ENCODE data around the gene CAPS2.
"Not testable (repeated sequence)": the region's sequence is repeated elsewhere in the genome, so short reads cannot be mapped to it uniquely, and the experiment has no call there.

Gene CAPS2

DNA sequence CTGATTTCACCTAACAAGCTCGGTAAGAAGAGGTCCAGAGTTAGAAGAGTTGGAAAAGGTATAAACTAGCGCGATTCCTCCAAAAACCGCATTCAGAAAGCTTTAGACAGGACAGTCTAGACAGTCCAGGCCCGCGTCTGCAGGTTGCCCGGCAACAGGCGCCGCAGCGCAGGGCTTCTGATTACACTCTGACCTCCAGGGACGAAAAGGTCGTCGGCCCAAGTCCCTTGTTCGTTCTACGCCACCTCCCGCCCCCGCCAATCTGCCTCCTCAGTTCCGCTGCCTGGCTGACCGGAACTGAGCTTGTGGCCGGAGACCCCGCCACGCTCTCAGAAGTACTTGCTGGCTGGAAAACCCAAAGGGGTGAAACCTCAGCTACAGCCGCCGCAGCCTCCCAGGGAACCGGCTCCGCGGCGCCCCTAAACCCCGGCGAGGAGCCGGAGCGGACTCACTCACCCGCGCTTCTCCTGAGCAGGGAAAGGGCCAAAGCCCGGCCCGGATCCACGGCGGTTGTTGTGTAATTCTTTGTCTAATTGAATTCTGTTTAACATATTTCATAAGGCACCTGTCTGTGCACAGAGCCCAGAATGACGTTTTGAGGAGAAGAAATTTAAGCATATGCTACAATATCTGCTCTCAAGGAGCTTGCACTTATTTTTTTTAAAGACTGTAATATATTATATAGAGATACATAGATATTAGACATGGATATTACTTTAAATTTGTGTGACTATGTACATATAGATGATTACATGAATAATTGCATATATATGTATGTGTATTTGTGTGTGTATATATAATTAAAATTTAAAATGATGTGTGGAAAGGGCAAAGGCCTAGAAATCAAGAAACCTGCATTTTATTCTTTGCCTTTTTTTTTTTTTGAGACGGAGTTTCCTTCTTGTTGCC is at the start of gene CAPS2:
Gene CAPS2, minus strand, starts transcription at position 407 of the 909 bp plus-strand sequence. CDS start 3,826 bp downstream, outside the sequence.
- H3K4me1 ChIP-seq (ENCODE audit: insufficient read depth, low read length), result no peaks in the 10 kb centered on the region
- H3K9ac ChIP-seq (ENCODE audit: low read depth, low read length), result peak within 1 kb of the TSS; percentile 87
- no peaks in the 10 kb centered on the region for H3K36me3 ChIP-seq (ENCODE audit: insufficient read depth, low read length)
- no peaks in the 10 kb centered on the region for H3K9me3 ChIP-seq (ENCODE audit: control insufficient read depth, insufficient read depth, low read length)

GRCh38 chr12:75378354-75378753 is 48.2 kb upstream of the CAPS2 start:
- Histone ChIP-seq H3K9me3 (ENCODE audit: control insufficient read depth, insufficient read depth, low read length) (no peaks in the 10 kb centered on the region), H3K9ac (ENCODE audit: low read depth, low read length) (no peak overlapping the region), H3K36me3 (ENCODE audit: insufficient read depth, low read length) (no peaks in the 10 kb centered on the region), H3K4me1 (ENCODE audit: insufficient read depth, low read length) (no peaks in the 10 kb centered on the region)

GRCh38 chr12:75374971-75375370 is 44.8 kb upstream of the CAPS2 start:
- H3K9me3 ChIP-seq (ENCODE audit: control insufficient read depth, insufficient read depth, low read length), result no peaks in the 10 kb centered on the region
- H3K36me3 ChIP-seq (ENCODE audit: insufficient read depth, low read length), result no peaks in the 10 kb centered on the region
- no peaks in the 10 kb centered on the region for H3K4me1 ChIP-seq (ENCODE audit: insufficient read depth, low read length)
- no peak overlapping the region for H3K9ac ChIP-seq (ENCODE audit: low read depth, low read length)

- no peaks in the 10 kb centered on the region for H3K36me3 ChIP-seq (ENCODE audit: insufficient read depth, low read length)
- H3K4me1 ChIP-seq (ENCODE audit: insufficient read depth, low read length), result peaks cover 4% of the 10 kb centered on the region; the same call in 1 of the 2 replicates
- H3K9ac ChIP-seq (ENCODE audit: low read depth, low read length), result peak overlapping the region; percentile 56
- H3K9me3 ChIP-seq (ENCODE audit: control insufficient read depth, insufficient read depth, low read length), result peaks cover 5% of the 10 kb centered on the region; the same call in 1 of the 2 replicates
These were observed 36.5 kb upstream of the CAPS2 start for GRCh38 chr12:75366629-75367028.

DNA sequence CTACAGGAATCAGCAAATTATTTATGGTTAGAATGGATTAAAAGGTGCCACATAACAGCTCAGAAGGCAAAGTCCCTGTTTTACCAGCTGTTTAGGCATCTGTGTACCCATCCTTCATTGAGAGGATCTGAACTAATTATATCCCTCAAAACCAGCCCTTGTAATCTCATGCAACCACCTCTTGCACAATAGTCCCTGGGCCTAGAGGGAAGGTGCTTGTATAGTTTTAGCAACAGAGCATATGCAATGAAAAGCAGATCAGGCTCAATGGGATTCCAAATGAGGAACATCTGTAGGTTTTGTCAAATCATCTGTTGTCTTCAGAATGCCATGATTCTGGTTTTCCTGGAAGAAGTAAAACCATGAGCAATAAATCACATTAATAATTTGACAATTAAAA is 34.8 kb upstream of the CAPS2 start:
- H3K36me3 ChIP-seq (ENCODE audit: insufficient read depth, low read length), result no peaks in the 10 kb centered on the region
- H3K9ac ChIP-seq (ENCODE audit: low read depth, low read length), result no peak overlapping the region
- H3K4me1 ChIP-seq (ENCODE audit: insufficient read depth, low read length), result peaks cover 4% of the 10 kb centered on the region; the same call in 1 of the 2 replicates
- H3K9me3 ChIP-seq (ENCODE audit: control insufficient read depth, insufficient read depth, low read length), result peaks cover 5% of the 10 kb centered on the region; the same call in 1 of the 2 replicates

DNA sequence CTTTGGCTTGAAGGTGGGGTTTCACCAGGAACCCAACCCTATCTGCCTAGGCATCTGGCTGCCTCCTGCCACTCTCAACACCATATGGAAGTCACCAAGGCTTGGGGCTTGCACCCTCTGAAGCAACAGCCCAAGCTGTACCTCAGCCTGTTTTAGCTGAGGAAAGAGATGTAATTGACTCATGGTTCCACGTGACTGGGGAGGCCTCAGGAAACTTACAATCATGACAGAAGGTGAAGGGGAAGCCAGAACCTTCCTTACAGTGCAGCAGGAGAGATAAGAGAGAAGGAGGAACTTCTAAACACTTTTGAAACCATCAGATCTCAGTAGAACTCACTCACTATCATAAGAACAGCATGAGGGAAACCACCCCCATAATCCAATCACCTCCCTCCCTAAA is 31.3 kb upstream of the CAPS2 start:
- Histone ChIP-seq H3K9ac (ENCODE audit: low read depth, low read length) (no peak overlapping the region), H3K4me1 (ENCODE audit: insufficient read depth, low read length) (peaks cover 4% of the 10 kb centered on the region; the same call in 1 of the 2 replicates), H3K36me3 (ENCODE audit: insufficient read depth, low read length) (no peaks in the 10 kb centered on the region), H3K9me3 (ENCODE audit: control insufficient read depth, insufficient read depth, low read length) (peaks cover 5% of the 10 kb centered on the region; the same call in 1 of the 2 replicates)

- Histone ChIP-seq H3K9me3 (ENCODE audit: control insufficient read depth, insufficient read depth, low read length) (peaks cover 5% of the 10 kb centered on the region), H3K9ac (ENCODE audit: low read depth, low read length) (no peak overlapping the region), H3K36me3 (ENCODE audit: insufficient read depth, low read length) (no peaks in the 10 kb centered on the region), H3K4me1 (ENCODE audit: insufficient read depth, low read length) (no peaks in the 10 kb centered on the region; the same call in 1 of the 2 replicates)
These were observed 30.8 kb upstream of the CAPS2 start for GRCh38 chr12:75360920-75361319.

DNA sequence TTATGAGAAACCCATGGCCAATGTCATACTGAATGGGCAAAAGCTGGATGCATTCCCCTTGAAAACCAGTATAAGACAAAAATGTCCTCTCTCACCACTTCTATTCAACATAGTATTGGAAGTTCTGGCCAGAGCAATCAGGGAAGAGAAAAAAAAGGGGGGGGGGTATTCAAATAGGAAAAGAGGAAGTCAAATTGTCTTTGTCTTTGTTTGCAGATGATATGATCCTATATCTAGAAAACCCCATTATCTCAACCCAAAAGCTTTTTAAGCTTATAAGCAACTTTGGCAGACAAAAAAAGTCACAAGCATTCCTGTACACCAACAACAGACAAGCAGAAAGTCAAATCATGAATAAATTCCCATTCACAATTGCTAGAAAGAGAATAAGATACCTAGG is 23.9 kb upstream of the CAPS2 start:
- Histone ChIP-seq H3K9me3 (ENCODE audit: control insufficient read depth, insufficient read depth, low read length) (peaks cover 10% of the 10 kb centered on the region), H3K36me3 (ENCODE audit: insufficient read depth, low read length) (no peaks in the 10 kb centered on the region), H3K4me1 (ENCODE audit: insufficient read depth, low read length) (no peaks in the 10 kb centered on the region), H3K9ac (ENCODE audit: low read depth, low read length) (no peak overlapping the region)

DNA sequence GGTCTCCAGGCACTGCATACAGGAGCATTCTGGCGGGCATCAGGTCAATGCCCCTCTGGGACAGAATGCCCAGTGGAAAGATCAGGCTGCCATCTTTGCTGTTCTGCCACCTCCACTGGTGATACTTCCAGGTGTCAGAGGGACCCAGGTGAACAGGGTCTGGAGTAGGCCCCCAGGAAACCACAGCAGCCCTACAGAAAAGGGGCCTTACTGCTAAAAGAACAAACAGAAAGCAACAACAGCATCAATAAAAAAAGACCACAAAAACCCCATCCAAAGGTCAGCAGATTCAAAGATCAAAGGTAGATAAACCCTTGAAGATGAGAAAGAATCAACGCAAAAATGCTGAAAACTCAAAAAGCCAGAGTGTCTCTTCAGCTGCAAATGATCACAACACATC is 20.3 kb upstream of the CAPS2 start:
- H3K36me3 ChIP-seq (ENCODE audit: insufficient read depth, low read length), result no peaks in the 10 kb centered on the region
- peaks cover 6% of the 10 kb centered on the region for H3K9me3 ChIP-seq (ENCODE audit: control insufficient read depth, insufficient read depth, low read length)
- H3K9ac ChIP-seq (ENCODE audit: low read depth, low read length), result no peak overlapping the region

DNA sequence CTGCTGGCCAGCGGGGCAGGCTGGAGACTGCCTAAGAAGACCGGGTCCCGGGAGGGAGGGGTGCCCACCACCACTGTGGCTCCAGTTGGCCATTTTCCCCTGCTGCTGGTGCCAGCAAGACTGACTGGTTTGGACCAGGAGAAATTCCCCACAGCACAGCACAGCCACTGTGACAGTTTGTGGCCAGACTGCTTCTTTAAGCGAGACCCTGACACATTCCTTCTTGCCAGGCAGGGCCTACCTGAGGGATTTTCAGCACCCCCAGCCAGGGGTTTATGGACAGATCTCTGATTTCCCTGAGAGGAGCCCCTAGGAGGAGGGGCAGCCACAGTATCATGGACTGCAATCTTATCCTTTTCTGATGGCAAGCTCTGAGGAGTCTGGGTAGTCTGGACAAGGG is 19.8 kb upstream of the CAPS2 start:
- Histone ChIP-seq H3K36me3 (ENCODE audit: insufficient read depth, low read length) (no peaks in the 10 kb centered on the region), H3K9ac (ENCODE audit: low read depth, low read length) (no peak overlapping the region)

More for the DNA sequence above, 20.3 kb upstream of the CAPS2 start:
- H3K4me1 ChIP-seq (ENCODE audit: insufficient read depth, low read length), result no peaks in the 10 kb centered on the region

GRCh38 chr12:75346215-75346614 is 16.1 kb upstream of the CAPS2 start:
- not testable (repeated sequence) for H3K36me3 ChIP-seq (ENCODE audit: insufficient read depth, low read length); H3K9me3 ChIP-seq (ENCODE audit: control insufficient read depth, insufficient read depth, low read length); H3K4me1 ChIP-seq (ENCODE audit: insufficient read depth, low read length); H3K9ac ChIP-seq (ENCODE audit: low read depth, low read length)

More for the DNA sequence above, 19.8 kb upstream of the CAPS2 start:
- H3K9me3 ChIP-seq (ENCODE audit: control insufficient read depth, insufficient read depth, low read length), result peaks cover 2% of the 10 kb centered on the region; the same call in 1 of the 2 replicates
- H3K4me1 ChIP-seq (ENCODE audit: insufficient read depth, low read length), result no peaks in the 10 kb centered on the region

- Histone ChIP-seq H3K36me3 (ENCODE audit: insufficient read depth, low read length) (no peaks in the 10 kb centered on the region), H3K9me3 (ENCODE audit: control insufficient read depth, insufficient read depth, low read length) (no peaks in the 10 kb centered on the region), H3K9ac (ENCODE audit: low read depth, low read length) (no peak overlapping the region), H3K4me1 (ENCODE audit: insufficient read depth, low read length) (no peaks in the 10 kb centered on the region)
These were observed 15.4 kb upstream of the CAPS2 start for GRCh38 chr12:75345531-75345930.

- no peaks in the 10 kb centered on the region for H3K4me1 ChIP-seq (ENCODE audit: insufficient read depth, low read length)
- H3K9ac ChIP-seq (ENCODE audit: low read depth, low read length), result no peak overlapping the region
- no peaks in the 10 kb centered on the region for H3K9me3 ChIP-seq (ENCODE audit: control insufficient read depth, insufficient read depth, low read length)
These were observed 11.7 kb upstream of the CAPS2 start for GRCh38 chr12:75341873-75342272.

GRCh38 chr12:75337905-75338304 is 7.8 kb upstream of the CAPS2 start:
- Histone ChIP-seq H3K9me3 (ENCODE audit: control insufficient read depth, insufficient read depth, low read length) (no peaks in the 10 kb centered on the region), H3K9ac (ENCODE audit: low read depth, low read length) (no peak overlapping the region), H3K36me3 (ENCODE audit: insufficient read depth, low read length) (no peaks in the 10 kb centered on the region), H3K4me1 (ENCODE audit: insufficient read depth, low read length) (no peaks in the 10 kb centered on the region)

More at GRCh38 chr12:75341873-75342272, 11.7 kb upstream of the CAPS2 start:
- H3K36me3 ChIP-seq (ENCODE audit: insufficient read depth, low read length), result no peaks in the 10 kb centered on the region
